NCI-H748 (cell line): Measurements from ENCODE around the gene COX7C.

ENCODE experiments used
- DNase-seq: peaks from one replicate; lab custom pipeline; 2025; ENCODE audit not compliant: unreplicated experiment; lab: John Stamatoyannopoulos, UW

COX7C gene

DNA sequence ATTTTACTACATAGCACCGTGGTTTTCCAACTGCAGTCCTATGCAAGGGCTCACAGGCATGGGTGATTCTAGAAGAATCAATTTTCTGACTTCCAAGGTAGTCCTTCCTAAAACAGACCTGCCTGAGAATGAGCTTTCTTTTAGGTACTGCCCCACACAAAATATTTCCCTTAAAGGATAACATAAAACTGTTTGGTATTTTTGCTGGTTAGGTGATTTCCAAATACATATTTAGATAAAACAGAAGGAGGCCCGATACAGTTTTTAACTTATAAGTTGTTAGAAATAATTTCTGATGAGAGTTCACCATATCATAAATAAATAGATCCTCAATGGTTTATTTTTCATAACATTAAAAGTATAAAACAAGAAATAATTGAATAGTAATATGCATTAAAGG lies 46.4 kb downstream of the COX7C start:
- no peak for DNase-seq

GRCh38 chr5:86665984-86666760 lies 48.4 kb downstream of the COX7C start:
- DNase-seq: no peak

DNA sequence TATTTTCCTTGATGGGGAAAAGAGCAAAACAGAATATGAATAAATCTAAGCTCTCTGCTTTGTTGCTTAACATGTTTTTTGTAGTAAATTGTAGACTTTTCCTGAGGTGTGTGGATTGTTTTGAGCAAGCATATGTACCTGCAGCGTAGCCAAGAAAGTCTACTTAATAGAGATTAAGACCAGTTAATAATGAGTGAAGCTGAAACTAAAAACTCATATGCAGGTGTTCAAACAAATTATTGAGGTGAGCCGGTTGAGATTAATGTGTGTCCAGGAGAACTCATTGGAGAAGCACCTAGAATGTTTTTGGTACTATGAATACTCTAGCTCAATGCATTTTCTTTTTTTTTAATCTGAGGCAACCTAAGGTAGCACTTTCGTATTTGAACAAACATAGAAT lies 49.2 kb downstream of the COX7C start:
- no peak for DNase-seq
